ENCODE results near the gene TRMT112. TPM values are rescaled to one million over a fixed set of nuclear protein-coding genes. Genes with fewer than 3 reads are reported as not detected.
"Not testable (repeated sequence)": the region's sequence is repeated elsewhere in the genome, so short reads cannot be mapped to it uniquely, and the experiment has no call there.

The TRMT112 gene
- polyA plus RNA-seq, 1 donor from 2014 or later = 335 TPM

DNA sequence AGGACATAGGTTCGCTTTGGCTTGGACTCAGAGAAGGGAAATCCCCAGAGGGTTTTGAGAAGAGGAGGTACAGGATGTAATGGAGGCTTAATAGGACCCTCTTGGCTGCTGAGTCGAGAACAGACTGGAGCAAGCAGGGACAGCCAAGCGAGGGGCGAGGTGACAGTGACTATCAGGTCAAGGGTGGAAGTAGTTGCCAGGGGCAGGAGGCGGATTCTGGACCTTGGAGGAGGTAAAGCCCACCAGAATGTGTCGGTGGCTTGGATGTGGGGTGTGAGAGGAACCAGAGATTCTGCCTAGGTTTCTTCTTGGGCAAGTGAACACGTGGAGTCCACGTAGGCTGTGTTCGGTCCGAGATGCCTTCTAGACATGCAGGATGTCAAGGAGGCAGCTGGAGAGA lies 4.4 kb downstream of the TRMT112 start:
- Histone ChIP-seq H3K4me3 (ENCODE audit: low read length) (no peak overlapping the region), H3K36me3 (ENCODE audit: insufficient read depth, low read length) (no peaks in the 10 kb centered on the region), H3K27me3 (ENCODE audit: insufficient read depth, low read depth, low read length) (no peaks in the 10 kb centered on the region), H3K9ac (ENCODE audit: low read length) (no peak overlapping the region), H3K9me2 (ENCODE audit: insufficient read depth, low read length) (no peaks in the 10 kb centered on the region), H3K4me2 (ENCODE audit: low read length) (no peak overlapping the region), H3K79me2 (replicated peaks; ENCODE audit: insufficient read depth, low read length) (no peaks in the 10 kb centered on the region), H3K9me3 (ENCODE audit: low read length) (no peaks in the 10 kb centered on the region), H3F3A (ENCODE audit: insufficient read depth, low read length, poor library complexity, severe bottlenecking) (no peaks in the 10 kb centered on the region), H3K27ac (ENCODE audit: low read length) (no peak overlapping the region), H4K20me1 (ENCODE audit: insufficient read depth) (no peaks in the 10 kb centered on the region), H2AFZ (ENCODE audit: low read depth, low read length) (no peak overlapping the region)
- TF ChIP-seq MXI1 (conservative IDR thresholded peaks at IDR 0.05; ENCODE audit: poor library complexity, severe bottlenecking) (no peak), RAD21 (conservative IDR thresholded peaks at IDR 0.05) (no peak), SMC3 (conservative IDR thresholded peaks at IDR 0.05; ENCODE audit: poor library complexity) (no peak), EP300 (conservative IDR thresholded peaks at IDR 0.05; ENCODE audit: poor library complexity, severe bottlenecking) (no peak), POLR2AphosphoS5 (IDR thresholded peaks at IDR 0.05) (no peak), EZH2 (IDR thresholded peaks at IDR 0.05; ENCODE audit: borderline replicate concordance, insufficient read depth, low read length, poor library complexity, severe bottlenecking) (no peak), TAF1 (IDR thresholded peaks at IDR 0.05; ENCODE audit: low read depth) (no peak)
- TF ChIP-seq, protein P1, sequence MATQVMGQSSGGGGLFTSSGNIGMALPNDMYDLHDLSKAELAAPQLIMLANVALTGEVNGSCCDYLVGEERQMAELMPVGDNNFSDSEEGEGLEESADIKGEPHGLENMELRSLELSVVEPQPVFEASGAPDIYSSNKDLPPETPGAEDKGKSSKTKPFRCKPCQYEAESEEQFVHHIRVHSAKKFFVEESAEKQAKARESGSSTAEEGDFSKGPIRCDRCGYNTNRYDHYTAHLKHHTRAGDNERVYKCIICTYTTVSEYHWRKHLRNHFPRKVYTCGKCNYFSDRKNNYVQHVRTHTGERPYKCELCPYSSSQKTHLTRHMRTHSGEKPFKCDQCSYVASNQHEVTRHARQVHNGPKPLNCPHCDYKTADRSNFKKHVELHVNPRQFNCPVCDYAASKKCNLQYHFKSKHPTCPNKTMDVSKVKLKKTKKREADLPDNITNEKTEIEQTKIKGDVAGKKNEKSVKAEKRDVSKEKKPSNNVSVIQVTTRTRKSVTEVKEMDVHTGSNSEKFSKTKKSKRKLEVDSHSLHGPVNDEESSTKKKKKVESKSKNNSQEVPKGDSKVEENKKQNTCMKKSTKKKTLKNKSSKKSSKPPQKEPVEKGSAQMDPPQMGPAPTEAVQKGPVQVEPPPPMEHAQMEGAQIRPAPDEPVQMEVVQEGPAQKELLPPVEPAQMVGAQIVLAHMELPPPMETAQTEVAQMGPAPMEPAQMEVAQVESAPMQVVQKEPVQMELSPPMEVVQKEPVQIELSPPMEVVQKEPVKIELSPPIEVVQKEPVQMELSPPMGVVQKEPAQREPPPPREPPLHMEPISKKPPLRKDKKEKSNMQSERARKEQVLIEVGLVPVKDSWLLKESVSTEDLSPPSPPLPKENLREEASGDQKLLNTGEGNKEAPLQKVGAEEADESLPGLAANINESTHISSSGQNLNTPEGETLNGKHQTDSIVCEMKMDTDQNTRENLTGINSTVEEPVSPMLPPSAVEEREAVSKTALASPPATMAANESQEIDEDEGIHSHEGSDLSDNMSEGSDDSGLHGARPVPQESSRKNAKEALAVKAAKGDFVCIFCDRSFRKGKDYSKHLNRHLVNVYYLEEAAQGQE (IDR thresholded peaks at IDR 0.05; ENCODE audit: borderline replicate concordance) = no peak
- TF ChIP-seq, protein P2, sequence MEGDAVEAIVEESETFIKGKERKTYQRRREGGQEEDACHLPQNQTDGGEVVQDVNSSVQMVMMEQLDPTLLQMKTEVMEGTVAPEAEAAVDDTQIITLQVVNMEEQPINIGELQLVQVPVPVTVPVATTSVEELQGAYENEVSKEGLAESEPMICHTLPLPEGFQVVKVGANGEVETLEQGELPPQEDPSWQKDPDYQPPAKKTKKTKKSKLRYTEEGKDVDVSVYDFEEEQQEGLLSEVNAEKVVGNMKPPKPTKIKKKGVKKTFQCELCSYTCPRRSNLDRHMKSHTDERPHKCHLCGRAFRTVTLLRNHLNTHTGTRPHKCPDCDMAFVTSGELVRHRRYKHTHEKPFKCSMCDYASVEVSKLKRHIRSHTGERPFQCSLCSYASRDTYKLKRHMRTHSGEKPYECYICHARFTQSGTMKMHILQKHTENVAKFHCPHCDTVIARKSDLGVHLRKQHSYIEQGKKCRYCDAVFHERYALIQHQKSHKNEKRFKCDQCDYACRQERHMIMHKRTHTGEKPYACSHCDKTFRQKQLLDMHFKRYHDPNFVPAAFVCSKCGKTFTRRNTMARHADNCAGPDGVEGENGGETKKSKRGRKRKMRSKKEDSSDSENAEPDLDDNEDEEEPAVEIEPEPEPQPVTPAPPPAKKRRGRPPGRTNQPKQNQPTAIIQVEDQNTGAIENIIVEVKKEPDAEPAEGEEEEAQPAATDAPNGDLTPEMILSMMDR (IDR thresholded peaks at IDR 0.05; ENCODE audit: poor library complexity, severe bottlenecking) = no peak

DNA sequence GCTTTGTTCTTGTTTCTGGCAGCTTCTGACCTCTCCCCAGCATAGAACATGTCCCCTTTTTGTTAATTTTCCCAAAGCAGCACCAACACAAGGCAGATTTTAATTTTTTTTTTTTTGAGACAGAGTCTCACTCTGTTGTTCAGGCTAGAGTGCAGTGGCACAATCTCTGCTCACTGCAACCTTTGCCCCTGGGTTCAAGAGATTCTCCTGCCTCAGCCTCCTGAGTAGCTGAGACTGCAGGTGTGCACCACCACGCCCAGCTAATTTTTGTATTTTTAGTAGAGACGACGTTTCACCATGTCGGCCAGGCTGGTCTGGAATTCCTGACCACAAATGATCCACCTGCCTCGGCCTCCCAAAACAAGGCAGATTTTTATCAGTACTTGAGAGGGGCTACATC lies 9.6 kb downstream of the TRMT112 start:
- H3K4me2 ChIP-seq (ENCODE audit: low read length); H3K4me3 ChIP-seq (ENCODE audit: low read length); H3K9ac ChIP-seq (ENCODE audit: low read length); H3K27me3 ChIP-seq (ENCODE audit: insufficient read depth, low read depth, low read length); H3K27ac ChIP-seq (ENCODE audit: low read length); H3F3A ChIP-seq (ENCODE audit: insufficient read depth, low read length, poor library complexity, severe bottlenecking); H2AFZ ChIP-seq (ENCODE audit: low read depth, low read length); H4K20me1 ChIP-seq (ENCODE audit: insufficient read depth); H3K9me2 ChIP-seq (ENCODE audit: insufficient read depth, low read length); H3K9me3 ChIP-seq (ENCODE audit: low read length); H3K36me3 ChIP-seq (ENCODE audit: insufficient read depth, low read length): not testable (repeated sequence)
- H3K79me2 ChIP-seq (replicated peaks; ENCODE audit: insufficient read depth, low read length) = peaks cover 10% of the 10 kb centered on the region
